Sigmoid colon (tissue), 4 donors: ENCODE measurements around the gene CCDC57.

ENCODE experiments used
- CTCF ChIP-seq, 4 experiments: fragments of 450-650 bp in 3 of 4; fragments of 200-600 bp in 1 of 4; IDR thresholded peaks; one replicate each; pipeline ENCODE4 v1.5.1; 2016 to 2019; ENCODE audit warnings: antibody characterized with exemption in 4 of 4, mild to moderate bottlenecking in 3 of 4, moderate library complexity in 2 of 4
- POLR2AphosphoS5 ChIP-seq, 4 donors: sonication (generic); formaldehyde crosslinking; IDR thresholded peaks; one replicate each; pipeline ENCODE4 v1.6.1; 2017; ENCODE audit warnings: antibody characterized with exemption in 4 of 4

GRCh38 chr17:82204831-82205719, 7.6 kb downstream of the CCDC57 start:
- TF ChIP-seq POLR2AphosphoS5 (IDR thresholded peaks at IDR 0.05), result no peak
- no peak for TF ChIP-seq CTCF (IDR thresholded peaks at IDR 0.05)
